CD14-positive monocyte (primary cell): ENCODE results near the gene SCN5A. TPM values are rescaled to one million over a fixed set of nuclear protein-coding genes. Genes with fewer than 3 reads are reported as not detected.

Experiments
- DNase-seq, 3 donors: peaks; one replicate each; pipeline ENCODE4 v3.0.0-alpha.2; 2011 to 2022
- H2AFZ ChIP-seq: 2 replicates; pipeline ENCODE4 v1.6.0; 2012; ENCODE audit warnings: mild to moderate bottlenecking, low read depth, low read length, inconsistent platforms; ENCODE audit not compliant: insufficient read depth, poor library complexity, severe bottlenecking
- H3K27ac ChIP-seq, 2 donors: 1 replicate in 1 of 2; 2 replicates in 1 of 2; pipeline ENCODE4 v1.5.1; 2012 to 2013; ENCODE audit warnings: low read length in 2 of 2, control low read depth in 1 of 2, inconsistent platforms in 1 of 2, low read depth in 1 of 2, mild to moderate bottlenecking in 1 of 2
- H3K27me3 ChIP-seq, 2 donors: one replicate each; pipeline versions ENCODE4 v1.6.0 to v1.6.1; 2011 to 2013; ENCODE audit warnings: low read length in 2 of 2; ENCODE audit not compliant: control insufficient read depth in 2 of 2, insufficient read depth in 2 of 2
- H3K36me3 ChIP-seq, 2 donors: replicated peaks in 1 of 2; 1 replicate in 1 of 2; 2 replicates in 1 of 2; pipeline versions ENCODE4 v1.5.1 to v1.6.1; 2012 to 2013; ENCODE audit warnings: low read length in 2 of 2, control low read depth in 1 of 2, inconsistent platforms in 1 of 2, mild to moderate bottlenecking in 1 of 2; ENCODE audit not compliant: insufficient read depth in 2 of 2, control insufficient read depth in 1 of 2
- H3K4me1 ChIP-seq, 2 donors: 1 replicate in 1 of 2; 2 replicates in 1 of 2; pipeline versions ENCODE4 v1.5.1 to v1.6.1; 2012 to 2013; ENCODE audit warnings: low read length in 2 of 2, control low read depth in 1 of 2, inconsistent platforms in 1 of 2, mild to moderate bottlenecking in 1 of 2, moderate library complexity in 1 of 2; ENCODE audit not compliant: insufficient read depth in 2 of 2, control insufficient read depth in 1 of 2
- H3K4me2 ChIP-seq: replicated peaks from 2 replicates; pipeline ENCODE3; 2012; ENCODE audit warnings: low read length, moderate library complexity, mild to moderate bottlenecking; ENCODE audit not compliant: poor library complexity, severe bottlenecking; ENCODE audit errors: extremely low read depth
- H3K4me3 ChIP-seq, 3 experiments: fragments of 200-600 bp in 1 of 3; sonication (generic) in 1 of 3; replicated peaks in 1 of 3; 1 replicate in 2 of 3; 2 replicates in 1 of 3; pipeline ENCODE4 v1.5.1; 2011 to 2013; ENCODE audit warnings: low read length in 3 of 3, mild to moderate bottlenecking in 3 of 3, control low read depth in 2 of 3, low read depth in 2 of 3, inconsistent platforms in 1 of 3, moderate library complexity in 1 of 3
- H3K79me2 ChIP-seq: 2 replicates; pipeline ENCODE4 v1.6.0; 2012; ENCODE audit warnings: mild to moderate bottlenecking, control low read depth, inconsistent platforms, low read length, moderate library complexity; ENCODE audit not compliant: insufficient read depth
- H3K9ac ChIP-seq: 2 replicates; pipeline ENCODE4 v1.6.0; 2017; ENCODE audit warnings: low read length, mild to moderate bottlenecking; ENCODE audit not compliant: insufficient read depth, poor library complexity, severe bottlenecking
- H3K9me3 ChIP-seq, 2 donors: replicated peaks in 1 of 2; 1 replicate in 1 of 2; 2 replicates in 1 of 2; pipeline versions ENCODE4 v1.5.1 to v1.6.1; 2012 to 2013; ENCODE audit warnings: low read length in 2 of 2, control low read depth in 1 of 2; ENCODE audit not compliant: control insufficient read depth in 1 of 2, insufficient read depth in 1 of 2
- H4K20me1 ChIP-seq: 2 replicates; pipeline ENCODE4 v1.6.0; 2012; ENCODE audit warnings: mild to moderate bottlenecking, low read length, control low read depth, moderate library complexity; ENCODE audit not compliant: insufficient read depth
- H3K27ac Mint-ChIP-seq, 7 donors: one replicate each; pipeline ENCODE4 v1.8.0; 2020; ENCODE audit warnings: mild to moderate bottlenecking in 7 of 7, mixed read lengths in 7 of 7, moderate library complexity in 6 of 7, inconsistent platforms in 2 of 7
- H3K27me3 Mint-ChIP-seq, 3 donors: one replicate each; pipeline ENCODE4 v1.8.0; 2021 to 2022; ENCODE audit warnings: low read depth in 3 of 3, mild to moderate bottlenecking in 3 of 3, mixed read lengths in 3 of 3, moderate library complexity in 3 of 3, inconsistent platforms in 1 of 3
- H3K36me3 Mint-ChIP-seq, 2 donors: one replicate each; pipeline ENCODE4 v1.8.0; 2020; ENCODE audit warnings: mixed read lengths in 2 of 2, inconsistent platforms in 1 of 2, mild to moderate bottlenecking in 1 of 2
- H3K4me1 Mint-ChIP-seq: one replicate; pipeline ENCODE4 v1.8.0; 2020; ENCODE audit warnings: mild to moderate bottlenecking, mixed read lengths
- H3K4me3 Mint-ChIP-seq, 2 donors: one replicate each; pipeline ENCODE4 v1.8.0; 2020; ENCODE audit warnings: mild to moderate bottlenecking in 2 of 2, mixed read lengths in 2 of 2, moderate library complexity in 1 of 2
- H3K9me3 Mint-ChIP-seq, 7 donors: one replicate each; pipeline ENCODE4 v1.8.0; 2020 to 2022; ENCODE audit warnings: mixed read lengths in 7 of 7, mild to moderate bottlenecking in 6 of 7, moderate library complexity in 6 of 7, inconsistent platforms in 2 of 7
- CTCF ChIP-seq: fragments of 200-600 bp; IDR thresholded peaks from one replicate; pipeline ENCODE4 v1.8.0; 2022; ENCODE audit warnings: antibody characterized with exemption, mild to moderate bottlenecking
- WGBS: methylation state at CpG from one replicate; pipeline ENCODE4 v1.1.5; 2013; ENCODE audit warnings: missing lambda C conversion rate; ENCODE audit not compliant: insufficient coverage; 5-methylcytosine and 5-hydroxymethylcytosine counted together
- intact Hi-C, 2 donors: fragments of 100-400 bp; cut with micrococcal nuclease; formaldehyde crosslinking; loops; one replicate each; pipeline versions ENCODE4 v1.15.0 to v1.15.1; 2023
- polyA plus RNA-seq, 3 donors: library from polyadenylated mRNA; depleted of rRNA in 1 of 3; unstranded in 2 of 3; stranded (reverse) in 1 of 3; fragments of 300-500 nt in 2 of 3; fragments of >200 nt in 1 of 3; fragmentation: Illumina TruSeq in 2 of 3; gene quantifications; 1 replicate in 2 of 3; 2 replicates in 1 of 3; pipeline ENCODE4 v1.2.3, GENCODE V29; 2012 to 2021

SCN5A gene
- polyA plus RNA-seq, 3 donors = not detected

GRCh38 chr3:38604246-38604645 lies 45.2 kb downstream of the SCN5A start:
- H3K9ac ChIP-seq = no peak overlapping the region
- no peaks in the 10 kb centered on the region for H3K79me2 ChIP-seq
- intact Hi-C loops = no loop called here
- 88% methylated on average over 3 of the region's 6 CpGs for WGBS
- no peaks in the 10 kb centered on the region for H3K4me1 ChIP-seq
- no peak overlapping the region for H2AFZ ChIP-seq
- no peaks in the 10 kb centered on the region for H4K20me1 ChIP-seq
- H3K36me3 ChIP-seq = no peaks in the 10 kb centered on the region
- H3K27me3 ChIP-seq = no peaks in the 10 kb centered on the region
- no peak overlapping the region for H3K27ac ChIP-seq
- DNase-seq = no peak
- peaks cover 0 to 3% (median under 1%) of the 10 kb centered on the region in 3 donors for H3K27me3 Mint-ChIP-seq
- H3K4me3 Mint-ChIP-seq = no peak overlapping the region
- no peaks in the 10 kb centered on the region for H3K4me1 Mint-ChIP-seq
- H3K9me3 Mint-ChIP-seq = peaks cover 0 to 4% (median 0%) of the 10 kb centered on the region in 7 donors
- no peak overlapping the region for H3K4me3 ChIP-seq
- no peaks in the 10 kb centered on the region for H3K36me3 Mint-ChIP-seq
- no peak for TF ChIP-seq CTCF
- no peak overlapping the region for H3K4me2 ChIP-seq
- H3K9me3 ChIP-seq = no peaks in the 10 kb centered on the region
- no peak overlapping the region for H3K27ac Mint-ChIP-seq

DNA sequence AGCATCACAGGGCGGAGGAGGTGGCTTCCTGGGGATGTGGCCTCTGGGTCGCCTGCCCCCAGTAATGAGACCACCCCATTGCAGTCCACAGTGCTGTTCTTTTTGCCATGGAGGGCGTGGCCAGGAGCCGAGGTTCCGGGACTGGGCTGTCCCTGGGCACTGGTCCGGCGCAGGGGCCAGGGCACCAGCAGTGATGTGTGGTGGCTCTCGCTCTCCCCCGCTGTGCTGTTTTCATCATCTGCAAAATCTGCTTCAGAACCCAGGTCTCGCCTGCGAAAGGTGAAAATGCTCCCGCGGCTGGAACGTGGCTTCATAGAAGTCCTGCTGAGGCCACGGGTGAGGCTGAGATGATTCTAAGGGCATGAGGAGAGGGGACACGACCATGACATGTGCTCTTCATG lies 45.8 kb downstream of the SCN5A start:
- H3K9me3 ChIP-seq = no peaks in the 10 kb centered on the region
- no peak overlapping the region for H3K4me3 ChIP-seq
- TF ChIP-seq CTCF = no peak
- intact Hi-C loops = no loop called here
- H3K9me3 Mint-ChIP-seq = peaks cover 0 to 4% (median 0%) of the 10 kb centered on the region in 7 donors
- H3K4me1 Mint-ChIP-seq = no peaks in the 10 kb centered on the region
- H3K36me3 Mint-ChIP-seq = no peaks in the 10 kb centered on the region
- no peaks in the 10 kb centered on the region for H3K27me3 ChIP-seq
- no peak overlapping the region for H3K27ac Mint-ChIP-seq
- H3K4me1 ChIP-seq = no peaks in the 10 kb centered on the region
- H4K20me1 ChIP-seq = no peaks in the 10 kb centered on the region
- no peaks in the 10 kb centered on the region for H3K79me2 ChIP-seq
- no peak overlapping the region for H2AFZ ChIP-seq
- H3K27ac ChIP-seq = no peak overlapping the region
- no peak overlapping the region for H3K4me2 ChIP-seq
- no peak overlapping the region for H3K4me3 Mint-ChIP-seq
- 95% methylated on average over 16 of the region's 16 CpGs for WGBS
- no peak for DNase-seq
- no peak overlapping the region for H3K9ac ChIP-seq
- peaks cover 0 to 3% (median 0%) of the 10 kb centered on the region in 3 donors for H3K27me3 Mint-ChIP-seq
- no peaks in the 10 kb centered on the region for H3K36me3 ChIP-seq
